ENCODE measurements around the gene MFSD6. TPM values are rescaled to one million over a fixed set of nuclear protein-coding genes. Genes with fewer than 3 reads are reported as not detected.
"Not testable (repeated sequence)": the region's sequence is repeated elsewhere in the genome, so short reads cannot be mapped to it uniquely, and the experiment has no call there.

The MFSD6 gene
- polyA plus RNA-seq, 1 experiment, result 14.4 TPM

GRCh38 chr2:190493095-190493494 lies 84.9 kb downstream of the MFSD6 start:
- 0 out of 2 replicates have a peak, but pooled peaks cover 1% of the 10 kb centered on the region for H3K36me3 ChIP-seq (ENCODE audit: control insufficient read depth, insufficient read depth, low read length)
- H3K27me3 ChIP-seq (ENCODE audit: control insufficient read depth, insufficient read depth, low read length), result no peaks in the 10 kb centered on the region
- ChIA-PET CTCF (no interaction called here), POLR2A (no interaction called here)
- no peak for DNase-seq (ENCODE audit: low read depth)
- no peak for TF ChIP-seq CTCF (IDR thresholded peaks at IDR 0.05; ENCODE audit: insufficient read depth, low read depth, low read length)
- no peak overlapping the region for H3K4me3 ChIP-seq (ENCODE audit: low read depth, low read length)

- DNase-seq (ENCODE audit: low read depth); CTCF ChIA-PET; H3K27me3 ChIP-seq (ENCODE audit: control insufficient read depth, insufficient read depth, low read length); H3K36me3 ChIP-seq (ENCODE audit: control insufficient read depth, insufficient read depth, low read length); POLR2A ChIA-PET; H3K4me3 ChIP-seq (ENCODE audit: low read depth, low read length): not testable (repeated sequence)
These were observed 86.6 kb downstream of the MFSD6 start for GRCh38 chr2:190494600-190495227.

- Histone ChIP-seq H3K36me3 (ENCODE audit: control insufficient read depth, insufficient read depth, low read length) (peaks cover 2% of the 10 kb centered on the region; the same call in 1 of the 2 replicates), H3K4me3 (ENCODE audit: low read depth, low read length) (no peak overlapping the region), H3K27me3 (ENCODE audit: control insufficient read depth, insufficient read depth, low read length) (no peaks in the 10 kb centered on the region)
- TF ChIP-seq CTCF (IDR thresholded peaks at IDR 0.05; ENCODE audit: insufficient read depth, low read depth, low read length), result no peak
- ChIA-PET POLR2A (no interaction called here), CTCF (no interaction called here)
- DNase-seq (ENCODE audit: low read depth), result no peak
These were observed 89.3 kb downstream of the MFSD6 start for GRCh38 chr2:190497428-190497827.

- TF ChIP-seq CTCF (IDR thresholded peaks at IDR 0.05; ENCODE audit: insufficient read depth, low read depth, low read length), result no peak
- POLR2A ChIA-PET, result no interaction called here
- Histone ChIP-seq H3K4me3 (ENCODE audit: low read depth, low read length) (no peak overlapping the region), H3K36me3 (ENCODE audit: control insufficient read depth, insufficient read depth, low read length) (peaks cover 2% of the 10 kb centered on the region; the same call in 1 of the 2 replicates), H3K27me3 (ENCODE audit: control insufficient read depth, insufficient read depth, low read length) (no peaks in the 10 kb centered on the region)
- CTCF ChIA-PET, result interaction anchor here (1.1 kb wide), 1 partner anchor 12 kb away, joined by 3 read pairs; no protein-coding TSS in a partner anchor
- no peak for DNase-seq (ENCODE audit: low read depth)
These were observed 91.1 kb downstream of the MFSD6 start for GRCh38 chr2:190499273-190499672.

GRCh38 chr2:190500054-190500502 lies 91.9 kb downstream of the MFSD6 start:
- H3K36me3 ChIP-seq (ENCODE audit: control insufficient read depth, insufficient read depth, low read length), result peaks cover 2% of the 10 kb centered on the region; the same call in 1 of the 2 replicates
- H3K4me3 ChIP-seq (ENCODE audit: low read depth, low read length), result no peak overlapping the region
- POLR2A ChIA-PET, result no interaction called here
- CTCF ChIA-PET, result no interaction called here
- H3K27me3 ChIP-seq (ENCODE audit: control insufficient read depth, insufficient read depth, low read length), result no peaks in the 10 kb centered on the region
- DNase-seq (ENCODE audit: low read depth), result no peak
- TF ChIP-seq CTCF (IDR thresholded peaks at IDR 0.05; ENCODE audit: insufficient read depth, low read depth, low read length), result no peak

GRCh38 chr2:190501231-190501630 lies 93.1 kb downstream of the MFSD6 start:
- DNase-seq (ENCODE audit: low read depth), result no peak
- H3K36me3 ChIP-seq (ENCODE audit: control insufficient read depth, insufficient read depth, low read length), result peaks cover 2% of the 10 kb centered on the region; the same call in 1 of the 2 replicates
- CTCF ChIA-PET, result interaction anchor here (1.3 kb wide), 1 partner anchor 11 kb away, joined by 6 read pairs; no protein-coding TSS in a partner anchor
- POLR2A ChIA-PET, result no interaction called here
- TF ChIP-seq CTCF (IDR thresholded peaks at IDR 0.05; ENCODE audit: insufficient read depth, low read depth, low read length), result no peak
- H3K27me3 ChIP-seq (ENCODE audit: control insufficient read depth, insufficient read depth, low read length), result no peaks in the 10 kb centered on the region
- H3K4me3 ChIP-seq (ENCODE audit: low read depth, low read length), result no peak overlapping the region

All from BJ (cell line).